HCEC 1CT (cell line): ENCODE data around the gene HUS1.
"Not testable (repeated sequence)": the region's sequence is repeated elsewhere in the genome, so short reads cannot be mapped to it uniquely, and the experiment has no call there.

Experiments used
- DNase-seq: peaks from one replicate; pipeline ENCODE4 v3.0.0-alpha.2; 2017

HUS1 gene

GRCh38 chr7:47979145-47979831 lies at the start of gene HUS1:
Gene HUS1 (minus strand): TSS chr7:47979615. CDS start chr7:47979519, 96 bp downstream.
- peak; percentile 91 for DNase-seq

GRCh38 chr7:48028938-48029337 lies 49.5 kb upstream of the HUS1 start, which contains the start of gene SUN3:
Gene SUN3 (minus strand): TSS chr7:48029107. CDS start chr7:48028938, 169 bp downstream.
- DNase-seq = no peak

- no peak for DNase-seq
Measured at GRCh38 chr7:48025624-48026023, 46.2 kb upstream of the HUS1 start.

- no peak for DNase-seq
Measured at GRCh38 chr7:48017674-48018073, 38.3 kb upstream of the HUS1 start.

DNA sequence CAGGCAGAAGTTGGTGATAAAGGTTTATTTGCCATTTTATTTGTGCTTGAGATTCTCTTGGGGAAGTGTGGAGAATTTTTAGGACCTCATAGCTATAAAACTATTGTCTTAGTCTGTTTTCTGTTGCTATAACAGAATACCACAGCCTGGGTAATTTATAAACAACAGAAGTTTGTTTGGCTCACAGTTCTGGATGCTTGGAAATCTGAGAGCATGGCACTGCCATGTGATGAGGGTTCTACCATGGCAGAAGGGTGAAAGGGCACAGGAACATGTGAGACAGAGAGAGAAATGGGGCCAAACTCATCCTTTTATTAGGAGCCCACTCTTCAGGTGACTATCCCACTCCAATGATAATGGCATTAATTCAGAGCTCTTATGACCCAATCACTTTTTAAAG lies 37.2 kb upstream of the HUS1 start:
- DNase-seq = no peak

DNA sequence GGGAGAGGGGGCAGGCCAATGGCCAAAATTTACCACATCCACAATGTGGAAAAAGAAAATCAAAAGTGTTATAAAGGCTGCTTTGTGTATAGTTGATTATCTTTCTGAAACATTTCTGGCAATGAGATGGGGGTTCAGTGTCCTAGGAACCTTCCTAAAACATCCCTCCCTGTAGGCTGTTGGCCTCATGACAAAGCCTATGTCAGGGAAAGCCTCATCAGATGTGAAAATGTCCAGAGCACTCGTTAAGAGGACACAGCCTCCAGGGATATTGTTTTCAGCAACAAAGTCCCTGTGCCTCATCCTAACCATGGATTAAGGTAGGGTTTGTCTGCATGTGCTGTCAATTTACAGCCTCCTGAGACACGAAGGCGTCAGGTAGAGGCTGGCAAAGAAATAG lies 32.5 kb upstream of the HUS1 start:
- DNase-seq = no peak

DNA sequence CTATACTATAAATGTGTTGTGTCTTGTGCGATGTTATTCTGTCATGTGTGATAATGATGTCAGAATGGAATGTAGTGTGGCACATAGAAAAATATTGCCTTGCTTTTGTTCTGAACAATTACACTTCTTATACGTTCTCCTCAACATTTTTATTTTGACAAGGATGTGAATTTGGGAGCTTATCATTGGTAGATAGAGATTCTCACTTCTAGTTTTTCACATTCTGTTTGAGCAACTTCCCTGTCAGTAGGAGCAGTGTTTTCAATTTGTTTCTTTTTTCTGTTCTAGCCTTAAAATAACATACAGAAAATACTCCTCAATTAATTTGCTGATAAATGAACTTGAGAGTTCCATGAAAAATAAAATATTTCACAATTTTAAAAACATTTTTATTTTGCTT lies 31.9 kb upstream of the HUS1 start:
- DNase-seq = no peak

- no peak for DNase-seq
Measured at GRCh38 chr7:48009954-48010353, 30.5 kb upstream of the HUS1 start.

GRCh38 chr7:48009257-48009656 lies 29.8 kb upstream of the HUS1 start:
- no peak for DNase-seq

GRCh38 chr7:48006866-48007265 lies 27.5 kb upstream of the HUS1 start:
- no peak for DNase-seq

- DNase-seq = no peak
Measured at GRCh38 chr7:48004638-48005037, 25.2 kb upstream of the HUS1 start.

DNA sequence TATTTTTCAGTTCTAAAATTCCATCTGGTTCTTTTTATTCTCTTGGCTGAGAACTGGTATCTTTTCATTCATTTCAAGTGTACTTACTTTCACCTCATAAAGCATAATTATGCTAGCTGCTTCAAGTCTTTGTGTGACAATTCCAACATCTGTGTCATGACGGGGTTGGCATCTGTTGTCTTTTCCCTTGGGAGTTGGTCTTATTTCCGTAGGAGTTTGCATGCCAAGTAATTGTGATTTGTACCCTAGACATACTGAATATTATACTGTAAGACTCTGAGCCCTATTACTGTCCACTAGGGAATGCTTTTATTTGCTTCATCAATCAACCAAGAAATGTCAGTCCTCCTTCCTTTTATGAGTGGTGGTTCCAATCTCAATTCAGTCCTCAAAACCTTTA lies 24.6 kb upstream of the HUS1 start:
- no peak for DNase-seq

DNA sequence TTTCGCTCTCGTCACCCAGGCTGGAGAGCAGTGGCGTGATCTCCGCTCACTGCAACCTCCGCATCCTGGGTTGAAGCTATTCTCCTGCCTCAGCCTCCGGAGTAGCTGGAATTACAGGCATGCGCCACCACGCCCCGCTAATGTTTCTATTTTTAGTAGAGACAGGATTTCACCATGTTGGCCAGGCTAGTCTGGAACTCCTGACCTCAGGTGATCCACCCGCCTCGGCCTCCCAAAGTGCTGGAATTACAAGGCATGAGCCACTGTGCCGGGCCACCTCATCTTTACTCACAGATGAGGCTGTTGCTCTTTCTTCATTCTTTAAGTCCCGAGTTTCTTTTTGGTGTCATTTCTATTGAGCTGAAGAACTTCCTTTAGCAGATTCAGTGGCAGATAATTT lies 20.7 kb upstream of the HUS1 start:
- DNase-seq = peak; percentile 76

- DNase-seq = no peak
Measured at GRCh38 chr7:47999413-47999812, 20.0 kb upstream of the HUS1 start.

- DNase-seq = no peak
Measured at GRCh38 chr7:47992446-47992845, 13.0 kb upstream of the HUS1 start.

DNA sequence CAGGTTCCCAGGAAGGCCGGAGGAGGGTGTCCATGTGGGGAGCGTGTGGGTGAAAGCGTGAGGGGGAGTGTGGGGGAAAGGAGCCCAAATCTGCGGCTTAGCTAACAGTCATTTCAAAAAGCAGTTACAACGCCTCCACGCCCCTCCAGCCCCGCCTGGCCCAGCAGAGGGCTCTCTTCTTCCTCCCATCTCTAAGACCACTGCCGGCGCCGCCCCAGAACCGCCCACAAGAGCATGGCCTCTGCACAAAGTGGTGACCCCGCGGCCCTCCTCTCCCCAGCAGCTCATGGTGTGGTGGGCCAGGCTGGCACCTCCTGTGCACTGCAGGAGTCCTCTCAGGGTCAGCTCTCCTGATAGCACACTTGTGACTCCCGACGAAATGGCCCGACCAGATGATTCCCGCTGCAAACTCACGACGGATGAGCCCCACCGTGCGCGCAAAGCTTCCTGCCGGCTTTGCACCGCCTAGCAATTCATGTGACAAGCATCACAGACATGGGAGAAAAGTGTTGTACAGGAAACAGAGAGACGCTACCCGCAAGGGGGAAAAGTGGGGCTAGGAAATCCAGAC lies 12.4 kb upstream of the HUS1 start:
- DNase-seq = peak; percentile 84

DNA sequence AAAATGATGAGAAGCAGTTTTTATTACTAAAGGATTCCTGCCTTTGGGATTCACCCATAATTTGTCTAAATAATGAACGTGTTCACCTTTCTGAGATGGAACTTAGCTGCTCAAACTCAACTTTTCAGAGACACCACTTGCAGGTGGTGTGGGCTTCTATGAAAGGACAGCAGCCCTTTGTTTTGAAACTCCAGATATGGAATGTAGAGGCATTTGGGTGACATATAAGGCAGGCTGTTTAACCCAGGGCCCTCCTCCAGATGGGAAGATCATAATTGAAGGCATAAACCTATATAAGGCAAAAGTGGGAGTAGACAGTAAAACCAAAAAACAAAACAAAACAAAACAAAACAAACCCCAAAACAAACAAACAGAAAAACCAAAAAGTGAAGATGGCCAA lies 11.9 kb upstream of the HUS1 start:
- no peak for DNase-seq

DNA sequence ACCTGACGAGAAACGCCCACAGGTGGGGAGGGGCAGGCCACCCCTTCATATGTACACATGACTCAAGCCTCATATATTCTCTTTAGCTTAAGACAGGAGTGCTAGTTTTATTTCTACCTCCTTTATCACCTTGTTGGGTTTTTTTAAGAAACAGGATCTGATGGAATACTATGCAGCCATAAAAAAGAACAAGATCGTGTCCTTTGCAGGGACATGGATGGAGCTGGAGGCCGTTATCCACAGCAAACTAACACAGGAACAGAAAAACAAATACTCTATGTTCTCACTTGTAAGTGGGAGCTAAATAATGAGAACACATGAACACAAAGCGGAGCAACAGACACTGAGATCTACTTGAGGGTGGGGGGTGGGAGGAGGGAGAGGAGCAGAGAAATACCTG lies 11.2 kb upstream of the HUS1 start:
- no peak for DNase-seq

- DNase-seq = not testable (repeated sequence)
Measured at GRCh38 chr7:47989607-47990400, 10.4 kb upstream of the HUS1 start.

GRCh38 chr7:47988496-47989386 lies 9.3 kb upstream of the HUS1 start:
- DNase-seq = peak; percentile 35

- no peak for DNase-seq
Measured at GRCh38 chr7:47982610-47983009, 3.2 kb upstream of the HUS1 start.

DNA sequence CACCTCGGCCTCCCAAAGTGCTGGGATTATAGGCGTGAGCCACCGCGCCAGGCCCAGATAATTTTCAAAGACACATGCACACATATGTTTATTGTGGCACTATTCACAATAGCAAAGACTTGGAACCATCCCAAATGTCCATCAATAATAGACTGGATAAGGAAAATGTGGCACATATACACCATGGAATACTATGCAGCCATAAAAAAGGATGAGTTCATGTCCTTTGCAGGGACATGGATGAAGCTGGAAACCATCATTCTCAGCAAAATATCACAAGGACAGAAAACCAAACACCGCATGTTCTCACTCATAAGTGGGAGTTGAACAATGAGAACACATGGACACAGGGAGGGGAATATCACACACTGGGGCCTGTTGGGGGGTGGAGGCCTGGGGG lies 1.2 kb upstream of the HUS1 start:
- DNase-seq = not testable (repeated sequence)

- no peak for DNase-seq
Measured at GRCh38 chr7:47979832-47980181, 392 bp upstream of the HUS1 start.
